K562 (cell line): ENCODE measurements around the gene TMEM38B. TPM values are rescaled to one million over a fixed set of nuclear protein-coding genes. Genes with fewer than 3 reads are reported as not detected.

ENCODE experiments used
- ATF1 ChIP-seq, 2 experiments: fragments of 450-650 bp in 1 of 2; IDR thresholded peaks; 2 replicates each; pipeline ENCODE4 v1.6.1; 2016; ENCODE audit warnings: missing compliant biosample characterization in 1 of 2, missing genetic modification characterization in 1 of 2
- BHLHE40 ChIP-seq: IDR thresholded peaks from 2 replicates; pipeline ENCODE4 v1.6.1; 2011; ENCODE audit warnings: low read length, improper control_type of control experiment
- CREM ChIP-seq: IDR thresholded peaks from 2 replicates; pipeline ENCODE4 v1.6.1; 2014; ENCODE audit warnings: antibody characterized with exemption, low read depth
- CXXC5 ChIP-seq: fragments of 250-450 bp; sonication (Bioruptor Pico); IDR thresholded peaks from 2 replicates; pipeline ENCODE4 v1.8.0; 2022; ENCODE audit warnings: inconsistent platforms, mild to moderate bottlenecking, moderate library complexity
- GABPB1 ChIP-seq: sonication (generic); formaldehyde crosslinking; IDR thresholded peaks from 2 replicates; pipeline ENCODE4 v1.8.0; 2022; ENCODE audit warnings: mild to moderate bottlenecking, missing genetic modification reagents
- HDAC1 ChIP-seq, 2 experiments: fragments of 450-650 bp; IDR thresholded peaks; 2 replicates each; pipeline ENCODE4 v1.6.1; 2016 to 2017; ENCODE audit warnings: inconsistent platforms in 1 of 2, mild to moderate bottlenecking in 1 of 2, moderate library complexity in 1 of 2
- NFIX ChIP-seq: fragments of 250-450 bp; sonication (Bioruptor Pico); IDR thresholded peaks from 2 replicates; pipeline ENCODE4 v1.4.0; 2020; ENCODE audit warnings: low read depth, mild to moderate bottlenecking, moderate library complexity
- NFYB ChIP-seq: IDR thresholded peaks from 2 replicates; pipeline ENCODE4 v1.6.1; 2011; ENCODE audit warnings: mild to moderate bottlenecking, moderate library complexity; ENCODE audit not compliant: insufficient read length; ENCODE audit errors: extremely low read depth
- OTX1 ChIP-seq: fragments of 450-650 bp; formaldehyde crosslinking; IDR thresholded peaks from 2 replicates; pipeline ENCODE4 v1.4.0; 2022; ENCODE audit warnings: mild to moderate bottlenecking
- RB1 ChIP-seq: fragments of 450-650 bp; IDR thresholded peaks from 2 replicates; pipeline ENCODE4 v1.6.1; 2017; ENCODE audit warnings: low read depth, mild to moderate bottlenecking
- SNIP1 ChIP-seq: fragments of 450-650 bp; IDR thresholded peaks from 2 replicates; pipeline ENCODE4 v1.7.1; 2017; ENCODE audit warnings: low read depth, mild to moderate bottlenecking
- STAG1 ChIP-seq: sonication (generic); formaldehyde crosslinking; IDR thresholded peaks from 2 replicates; pipeline ENCODE4 v1.5.0; 2020; ENCODE audit warnings: missing genetic modification reagents, borderline replicate concordance
- TAF1 ChIP-seq: IDR thresholded peaks from 2 replicates; pipeline ENCODE4 v1.6.1; 2011; ENCODE audit warnings: mild to moderate bottlenecking, low read length, moderate library complexity; ENCODE audit not compliant: insufficient read depth, control insufficient read depth, severe bottlenecking; ENCODE audit errors: extremely low read depth
- YBX1 ChIP-seq: fragments of 450-650 bp; IDR thresholded peaks from 2 replicates; pipeline ENCODE4 v1.7.1; 2016; ENCODE audit warnings: mild to moderate bottlenecking
- ZFX ChIP-seq: sonication (generic); formaldehyde crosslinking; IDR thresholded peaks from 2 replicates; pipeline ENCODE4 v1.8.0; 2022; ENCODE audit warnings: mild to moderate bottlenecking, missing genetic modification reagents, moderate library complexity
- ZNF165 ChIP-seq: fragments of 250-450 bp; sonication (Bioruptor Pico); IDR thresholded peaks from 2 replicates; pipeline ENCODE4 v1.4.0; 2020; ENCODE audit warnings: borderline replicate concordance
- ZNF311 ChIP-seq: fragments of 250-450 bp; sonication (Bioruptor Pico); IDR thresholded peaks from 2 replicates; pipeline ENCODE4 v1.4.0; 2020; ENCODE audit warnings: mild to moderate bottlenecking, moderate library complexity
- ZNF354B ChIP-seq: fragments of 250-450 bp; sonication (Bioruptor Pico); IDR thresholded peaks from 2 replicates; pipeline ENCODE4 v1.4.0; 2020
- ZNF431 ChIP-seq: sonication (generic); formaldehyde crosslinking; IDR thresholded peaks from 2 replicates; pipeline ENCODE4 v1.8.0; 2022; ENCODE audit warnings: mild to moderate bottlenecking, missing genetic modification reagents
- ZNF696 ChIP-seq: fragments of 250-450 bp; sonication (Bioruptor Pico); conservative IDR thresholded peaks from 2 replicates; pipeline ENCODE4 v1.4.0; 2020; ENCODE audit warnings: mild to moderate bottlenecking, moderate library complexity
- ZNF717 ChIP-seq: fragments of 250-450 bp; sonication (Bioruptor Pico); IDR thresholded peaks from 2 replicates; pipeline ENCODE4 v1.5.0; 2021
- polyA plus RNA-seq, 8 experiments: library from polyadenylated mRNA; depleted of rRNA in 4 of 8; stranded (reverse) in 5 of 8; unstranded in 3 of 8; fragments of >200 nt; fragmentation: Nextera tagmentation in 2 of 8; fragmentation: Illumina TruSeq in 1 of 8; extraction: Ambion mirVana in 2 of 8; extraction: Trizol in 1 of 8; gene quantifications; 2 replicates each; pipeline versions ENCODE4 v1.2.1 to v1.2.3, GENCODE V29; 2011 to 2014; ENCODE audit warnings: inconsistent platforms in 1 of 8, missing spikeins in 1 of 8
- total RNA-seq, 7 experiments: library from RNA; depleted of rRNA in 6 of 7; stranded (reverse); fragments of >200 nt in 6 of 7; fragmentation: Illumina TruSeq in 2 of 7; extraction: Trizol in 2 of 7; gene quantifications; 2 replicates each; pipeline versions ENCODE4 v1.2.1 to v1.2.3, GENCODE V29; 2011 to 2021; ENCODE audit warnings: low replicate concordance in 1 of 7
- TF ChIP-seq, protein P1 (sequence below): fragments of 450-650 bp; IDR thresholded peaks from 2 replicates; pipeline ENCODE4 v1.7.1; 2018; ENCODE audit warnings: mild to moderate bottlenecking, low read depth; ENCODE audit not compliant: partially characterized antibody
- TF ChIP-seq, protein P2 (sequence below): IDR thresholded peaks from 2 replicates; pipeline ENCODE4 v1.6.1; 2012; ENCODE audit warnings: low read depth, low read length, improper control_type of control experiment, borderline replicate concordance
- TF ChIP-seq, protein P3 (sequence below): sonication (generic); formaldehyde crosslinking; IDR thresholded peaks from 2 replicates; pipeline ENCODE4 v1.8.1; 2022; ENCODE audit warnings: missing genetic modification reagents

The TMEM38B gene
- total and polyA plus RNA-seq, 9 of the 15 experiments (the other 6 are each of a cell fraction or from before 2014, with no cell fraction given), result 26.0 to 57.5 (median 38.5) TPM

DNA sequence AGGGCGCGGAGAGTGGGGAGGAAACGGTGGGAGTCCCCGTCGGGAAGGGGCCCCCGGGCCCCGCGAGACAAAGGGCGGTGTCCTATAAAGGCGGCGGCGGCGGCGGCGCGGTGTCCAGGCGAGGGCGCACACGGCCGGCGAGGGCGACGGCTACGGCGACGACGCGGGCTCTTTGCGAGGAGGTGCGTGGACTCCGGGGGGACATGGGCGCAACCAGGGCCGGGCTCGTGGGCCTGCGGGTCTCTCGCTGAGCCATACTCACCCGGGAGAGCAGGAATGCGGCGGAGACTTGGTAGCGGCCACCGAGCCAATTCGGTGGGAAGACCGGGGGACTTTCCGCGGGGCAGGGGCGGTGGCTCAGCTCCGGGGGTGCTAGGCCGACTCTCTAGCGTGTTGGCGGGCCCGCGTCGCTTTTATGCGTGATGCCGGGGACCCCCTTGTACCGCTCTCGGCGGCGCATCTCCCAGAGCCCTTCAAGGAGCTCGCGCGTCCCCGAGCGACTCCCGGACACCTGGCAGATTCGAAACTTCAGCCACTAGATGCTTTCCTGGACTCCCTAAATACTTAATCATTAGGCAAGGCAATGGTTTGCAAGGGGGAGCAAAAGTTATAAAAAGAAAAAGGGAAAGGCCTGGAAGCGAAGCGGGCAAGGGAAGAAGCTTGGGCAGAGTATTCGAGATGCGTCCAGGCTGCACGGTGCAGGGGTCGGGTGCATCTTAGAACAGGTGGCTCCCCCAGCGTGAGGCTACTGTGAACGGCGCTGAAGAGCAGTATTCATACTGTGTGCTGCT, 38.0 kb upstream of the TMEM38B start (continued):
- TF ChIP-seq NFYB (no peak), OTX1 (CRISPR knock-in tag) (no peak), STAG1 (CRISPR knock-in tag) (no peak), ATF1 (CRISPR knock-in tag; IDR thresholded peaks at IDR 0.05) (no peak), ATF1 (tag; IDR thresholded peaks at IDR 0.05) (peak; percentile 64), CXXC5 (peak; percentile 93), GABPB1 (CRISPR knock-in tag) (peak; percentile 59; the same call in 1 of the 2 replicates), HDAC1 (IDR thresholded peaks at IDR 0.05) (peak in 1 of 2 experiments; percentile 39; a peak in 2 of 4 replicates), ZFX (CRISPR knock-in tag) (peak; percentile 94), YBX1 (no peak), SNIP1 (no peak), ZNF431 (CRISPR knock-in tag) (0 out of 2 replicates have a peak, but pooled peaks have one; percentile 72), NFIX (CRISPR knock-in tag) (no peak), CREM (peak; percentile 71; the same call in 1 of the 2 replicates), ZNF311 (CRISPR knock-in tag) (no peak), BHLHE40 (no peak), RB1 (peak; percentile 91), ZNF165 (CRISPR knock-in tag) (no peak), ZNF354B (CRISPR knock-in tag) (no peak), ZNF696 (CRISPR knock-in tag) (no peak), ZNF717 (CRISPR knock-in tag) (no peak), TAF1 (peak; percentile 40)
- TF ChIP-seq, protein P1, sequence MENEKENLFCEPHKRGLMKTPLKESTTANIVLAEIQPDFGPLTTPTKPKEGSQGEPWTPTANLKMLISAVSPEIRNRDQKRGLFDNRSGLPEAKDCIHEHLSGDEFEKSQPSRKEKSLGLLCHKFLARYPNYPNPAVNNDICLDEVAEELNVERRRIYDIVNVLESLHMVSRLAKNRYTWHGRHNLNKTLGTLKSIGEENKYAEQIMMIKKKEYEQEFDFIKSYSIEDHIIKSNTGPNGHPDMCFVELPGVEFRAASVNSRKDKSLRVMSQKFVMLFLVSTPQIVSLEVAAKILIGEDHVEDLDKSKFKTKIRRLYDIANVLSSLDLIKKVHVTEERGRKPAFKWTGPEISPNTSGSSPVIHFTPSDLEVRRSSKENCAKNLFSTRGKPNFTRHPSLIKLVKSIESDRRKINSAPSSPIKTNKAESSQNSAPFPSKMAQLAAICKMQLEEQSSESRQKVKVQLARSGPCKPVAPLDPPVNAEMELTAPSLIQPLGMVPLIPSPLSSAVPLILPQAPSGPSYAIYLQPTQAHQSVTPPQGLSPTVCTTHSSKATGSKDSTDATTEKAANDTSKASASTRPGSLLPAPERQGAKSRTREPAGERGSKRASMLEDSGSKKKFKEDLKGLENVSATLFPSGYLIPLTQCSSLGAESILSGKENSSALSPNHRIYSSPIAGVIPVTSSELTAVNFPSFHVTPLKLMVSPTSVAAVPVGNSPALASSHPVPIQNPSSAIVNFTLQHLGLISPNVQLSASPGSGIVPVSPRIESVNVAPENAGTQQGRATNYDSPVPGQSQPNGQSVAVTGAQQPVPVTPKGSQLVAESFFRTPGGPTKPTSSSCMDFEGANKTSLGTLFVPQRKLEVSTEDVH, result no peak
- TF ChIP-seq, protein P2, sequence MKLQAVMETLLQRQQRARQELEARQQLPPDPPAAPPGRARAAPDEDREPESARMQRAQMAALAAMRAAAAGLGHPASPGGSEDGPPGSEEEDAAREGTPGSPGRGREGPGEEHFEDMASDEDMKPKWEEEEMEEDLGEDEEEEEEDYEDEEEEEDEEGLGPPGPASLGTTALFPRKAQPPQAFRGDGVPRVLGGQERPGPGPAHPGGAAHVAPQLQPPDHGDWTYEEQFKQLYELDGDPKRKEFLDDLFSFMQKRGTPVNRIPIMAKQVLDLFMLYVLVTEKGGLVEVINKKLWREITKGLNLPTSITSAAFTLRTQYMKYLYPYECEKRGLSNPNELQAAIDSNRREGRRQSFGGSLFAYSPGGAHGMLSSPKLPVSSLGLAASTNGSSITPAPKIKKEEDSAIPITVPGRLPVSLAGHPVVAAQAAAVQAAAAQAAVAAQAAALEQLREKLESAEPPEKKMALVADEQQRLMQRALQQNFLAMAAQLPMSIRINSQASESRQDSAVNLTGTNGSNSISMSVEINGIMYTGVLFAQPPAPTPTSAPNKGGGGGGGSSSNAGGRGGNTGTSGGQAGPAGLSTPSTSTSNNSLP, result no peak
- TF ChIP-seq, protein P3, sequence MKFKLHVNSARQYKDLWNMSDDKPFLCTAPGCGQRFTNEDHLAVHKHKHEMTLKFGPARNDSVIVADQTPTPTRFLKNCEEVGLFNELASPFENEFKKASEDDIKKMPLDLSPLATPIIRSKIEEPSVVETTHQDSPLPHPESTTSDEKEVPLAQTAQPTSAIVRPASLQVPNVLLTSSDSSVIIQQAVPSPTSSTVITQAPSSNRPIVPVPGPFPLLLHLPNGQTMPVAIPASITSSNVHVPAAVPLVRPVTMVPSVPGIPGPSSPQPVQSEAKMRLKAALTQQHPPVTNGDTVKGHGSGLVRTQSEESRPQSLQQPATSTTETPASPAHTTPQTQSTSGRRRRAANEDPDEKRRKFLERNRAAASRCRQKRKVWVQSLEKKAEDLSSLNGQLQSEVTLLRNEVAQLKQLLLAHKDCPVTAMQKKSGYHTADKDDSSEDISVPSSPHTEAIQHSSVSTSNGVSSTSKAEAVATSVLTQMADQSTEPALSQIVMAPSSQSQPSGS, result no peak
